Measurements from ENCODE around the gene PDLIM7. TPM values are rescaled to one million over a fixed set of nuclear protein-coding genes. Genes with fewer than 3 reads are reported as not detected.

Gene PDLIM7
- total and polyA plus RNA-seq, 11 donors: 36.3 to 124 (median 52.5) TPM

DNA sequence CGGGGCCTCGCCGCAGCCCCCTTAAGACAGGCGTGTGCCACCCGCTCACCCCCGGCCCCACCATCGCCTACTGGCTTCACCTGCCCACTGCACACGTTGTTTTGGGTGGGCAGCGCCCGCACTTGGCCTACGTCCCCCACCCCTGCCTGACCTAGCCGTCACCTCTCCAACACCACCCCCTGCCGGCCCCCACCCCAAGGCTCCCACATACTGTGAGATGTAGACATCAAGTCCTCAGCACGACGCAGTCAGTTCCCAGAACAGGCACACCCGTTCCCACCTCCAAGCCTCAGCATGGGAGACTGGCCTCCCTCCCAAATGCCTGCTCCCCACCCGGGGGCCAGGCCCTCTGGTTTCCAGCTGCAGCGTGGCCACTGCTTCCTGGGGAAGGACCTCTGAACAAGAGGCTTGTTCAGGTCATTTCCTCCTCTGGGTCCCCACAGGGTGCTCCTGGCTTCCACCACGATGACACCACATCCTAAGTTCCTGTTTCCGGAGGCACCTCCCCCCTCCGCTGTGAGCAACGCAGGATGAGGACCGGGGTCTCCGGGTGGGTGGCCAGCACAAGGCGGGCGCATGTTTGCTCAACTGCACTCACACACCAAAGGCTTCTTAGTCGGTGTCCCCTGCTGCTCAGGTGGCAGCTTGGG lies 35.3 kb downstream of the PDLIM7 start:
- peak; percentile 61 to 79 (median 73) for DNase-seq
- ATAC-seq: peak; percentile 41 to 85 (median 62)

DNA sequence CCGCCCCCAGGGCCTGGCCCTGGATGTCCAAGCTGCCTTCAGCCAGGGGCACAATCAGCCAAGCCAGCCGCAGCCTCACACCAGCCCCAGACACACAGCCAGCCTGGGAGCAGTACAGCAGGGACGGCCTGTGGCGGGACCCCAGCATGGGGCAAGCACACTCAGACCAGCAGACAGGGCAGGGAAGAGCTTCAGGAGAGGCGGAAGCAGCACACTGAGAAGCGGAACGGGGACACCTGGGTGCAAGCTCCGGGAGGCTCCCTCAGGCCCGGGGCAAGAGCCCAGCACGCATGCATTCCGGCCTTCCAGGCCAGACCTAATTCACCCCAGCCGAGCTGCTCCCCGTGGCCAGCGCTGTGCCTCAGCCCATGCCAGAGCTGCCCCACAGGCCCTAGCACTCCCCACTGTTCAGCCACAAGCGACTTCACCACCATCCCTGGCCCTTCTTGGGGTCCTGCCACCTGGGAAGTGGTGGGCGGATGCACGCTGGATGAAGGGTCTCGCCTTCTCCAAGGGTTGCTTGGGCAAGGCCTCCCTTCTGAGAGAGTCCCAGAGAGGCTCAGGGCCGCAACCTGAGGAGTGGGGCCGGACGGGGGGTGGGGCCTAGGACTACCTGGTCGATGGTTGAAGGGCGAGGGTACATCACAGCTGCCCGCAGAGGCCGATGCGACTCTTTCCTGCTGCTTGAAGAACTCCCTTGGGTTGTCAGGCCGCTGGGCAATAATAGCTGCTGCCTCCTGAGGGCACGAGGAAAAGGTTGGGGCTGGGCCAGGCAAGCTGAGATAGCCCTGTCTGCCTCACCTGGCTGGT lies 37.4 kb downstream of the PDLIM7 start:
- intact Hi-C loops (cut with DNase I): loop anchor here in 7 of 10 donors (5.0 to 10.0 kb wide), 3 partner anchors 37 to 145 kb away; partner anchors contain the start of genes MXD3 (in 5 of the 7) and PDLIM7 (in 3 of the 7)

More for the DNA sequence above, 35.3 kb downstream of the PDLIM7 start:
- Histone ChIP-seq H3K9me3 (peaks cover 0 to 5% (median 0%) of the 10 kb centered on the region in 12 donors), H3K36me3 (peaks cover 0 to 46% (median 23%) of the 10 kb centered on the region in 9 donors), H3K27ac (peak overlapping the region; percentile 43 to 88 (median 74)), H3K27me3 (no peaks in the 10 kb centered on the region), H3K4me3 (peak overlapping the region in 6 of 12 donors; percentile 12 to 33 (median 20)), H3K4me1 (peaks cover 0 to 26% (median 10%) of the 10 kb centered on the region in 12 donors)
- intact Hi-C loops (cut with DNase I): no loop called here
- TF ChIP-seq, protein P1, sequence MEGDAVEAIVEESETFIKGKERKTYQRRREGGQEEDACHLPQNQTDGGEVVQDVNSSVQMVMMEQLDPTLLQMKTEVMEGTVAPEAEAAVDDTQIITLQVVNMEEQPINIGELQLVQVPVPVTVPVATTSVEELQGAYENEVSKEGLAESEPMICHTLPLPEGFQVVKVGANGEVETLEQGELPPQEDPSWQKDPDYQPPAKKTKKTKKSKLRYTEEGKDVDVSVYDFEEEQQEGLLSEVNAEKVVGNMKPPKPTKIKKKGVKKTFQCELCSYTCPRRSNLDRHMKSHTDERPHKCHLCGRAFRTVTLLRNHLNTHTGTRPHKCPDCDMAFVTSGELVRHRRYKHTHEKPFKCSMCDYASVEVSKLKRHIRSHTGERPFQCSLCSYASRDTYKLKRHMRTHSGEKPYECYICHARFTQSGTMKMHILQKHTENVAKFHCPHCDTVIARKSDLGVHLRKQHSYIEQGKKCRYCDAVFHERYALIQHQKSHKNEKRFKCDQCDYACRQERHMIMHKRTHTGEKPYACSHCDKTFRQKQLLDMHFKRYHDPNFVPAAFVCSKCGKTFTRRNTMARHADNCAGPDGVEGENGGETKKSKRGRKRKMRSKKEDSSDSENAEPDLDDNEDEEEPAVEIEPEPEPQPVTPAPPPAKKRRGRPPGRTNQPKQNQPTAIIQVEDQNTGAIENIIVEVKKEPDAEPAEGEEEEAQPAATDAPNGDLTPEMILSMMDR (IDR thresholded peaks at IDR 0.05): no peak
- no peak for TF ChIP-seq POLR2A (IDR thresholded peaks at IDR 0.05)
- WGBS, 4 donors: 65 to 73% (median 67%) methylated on average over 18 to 27 of the region's 27 CpGs

DNA sequence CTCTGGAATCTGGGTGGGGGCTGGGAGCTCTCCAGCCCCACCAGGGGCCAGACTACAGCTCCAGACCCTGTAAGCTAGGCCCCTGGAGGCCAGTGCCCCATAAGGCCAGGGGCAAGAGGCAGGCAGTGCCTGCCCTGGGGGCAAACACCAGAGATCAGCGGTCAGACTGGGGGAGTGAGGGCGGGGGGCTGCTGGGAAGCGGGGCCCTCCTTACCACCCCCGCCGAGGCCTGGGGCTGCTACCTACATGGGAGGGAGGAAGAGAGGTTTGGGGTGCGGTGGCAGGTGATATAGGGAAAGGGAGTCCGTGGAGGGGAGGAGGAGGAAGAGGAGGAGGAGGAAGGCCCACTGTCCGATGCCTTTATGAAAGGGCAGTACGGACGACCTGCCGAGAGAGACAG lies 38.0 kb downstream of the PDLIM7 start:
- no peak overlapping the region for H3K27ac ChIP-seq
- 89 to 95% (median 92%) methylated on average over 10 to 11 of the region's 11 CpGs for WGBS, 4 donors
- no peak overlapping the region for H3K4me3 ChIP-seq
- H3K36me3 ChIP-seq: peaks cover 0 to 25% (median 11%) of the 10 kb centered on the region in 9 donors
- H3K27me3 ChIP-seq: no peaks in the 10 kb centered on the region
- peaks cover 0 to 50% (median 27%) of the 10 kb centered on the region in 12 donors for H3K4me1 ChIP-seq
- ATAC-seq: no peak
- H3K9me3 ChIP-seq: no peaks in the 10 kb centered on the region
- DNase-seq: peak in 1 of 5 donors; percentile 49
- intact Hi-C loops (cut with DNase I): loop anchor here in 7 of 10 donors (5.0 to 10.0 kb wide), 3 partner anchors 38 to 145 kb away; partner anchors contain the start of genes MXD3 (in 5 of the 7) and PDLIM7 (in 3 of the 7)
- TF ChIP-seq POLR2A (IDR thresholded peaks at IDR 0.05): no peak
- TF ChIP-seq, protein P1 (IDR thresholded peaks at IDR 0.05): no peak

More for the DNA sequence above, 37.4 kb downstream of the PDLIM7 start:
- H3K4me1 ChIP-seq: peaks cover 0 to 47% (median 24%) of the 10 kb centered on the region in 12 donors
- TF ChIP-seq, protein P1 (IDR thresholded peaks at IDR 0.05): no peak
- TF ChIP-seq POLR2A (IDR thresholded peaks at IDR 0.05): no peak
- ATAC-seq (no peak), DNase-seq (peak in 1 of 5 donors; percentile 33)
- WGBS, 4 donors: 92 to 95% (median 94%) methylated on average over 15 to 28 of the region's 28 CpGs
- H3K4me3 ChIP-seq: no peak overlapping the region
- no peaks in the 10 kb centered on the region for H3K27me3 ChIP-seq
- H3K36me3 ChIP-seq: peaks cover 0 to 27% (median 11%) of the 10 kb centered on the region in 9 donors
- H3K27ac ChIP-seq: no peak overlapping the region
- peaks cover 0 to 2% (median 0%) of the 10 kb centered on the region in 12 donors for H3K9me3 ChIP-seq

All from heart left ventricle (tissue), 16 donors.